ENCODE results near the gene RTTN. TPM values are rescaled to one million over a fixed set of nuclear protein-coding genes. Genes with fewer than 3 reads are reported as not detected.
"Not testable (repeated sequence)": the region's sequence is repeated elsewhere in the genome, so short reads cannot be mapped to it uniquely, and the experiment has no call there.

The RTTN gene
- total RNA-seq, 2 experiments from 2014 or later, result 27.0 to 27.2 TPM

GRCh38 chr18:70243131-70243929, 37.8 kb upstream of the RTTN start:
- ATAC-seq, result no peak
- DNase-seq, result no peak
- H3K9me3 Mint-ChIP-seq, result no peaks in the 10 kb centered on the region
- no peak overlapping the region for H3K27ac Mint-ChIP-seq
- no peaks in the 10 kb centered on the region for H3K36me3 Mint-ChIP-seq (ENCODE audit: low read depth)
- no peak overlapping the region for H3K4me3 Mint-ChIP-seq
- ChIA-PET CTCF (no interaction called here), POLR2A (no interaction called here)
- peaks cover 13% of the 10 kb centered on the region for H3K27me3 Mint-ChIP-seq
- no peak for TF ChIP-seq CTCF (IDR thresholded peaks at IDR 0.05)
- intact Hi-C loops (cut with micrococcal nuclease), result no loop called here
- no peaks in the 10 kb centered on the region for H3K4me1 Mint-ChIP-seq (ENCODE audit: low read depth)

DNA sequence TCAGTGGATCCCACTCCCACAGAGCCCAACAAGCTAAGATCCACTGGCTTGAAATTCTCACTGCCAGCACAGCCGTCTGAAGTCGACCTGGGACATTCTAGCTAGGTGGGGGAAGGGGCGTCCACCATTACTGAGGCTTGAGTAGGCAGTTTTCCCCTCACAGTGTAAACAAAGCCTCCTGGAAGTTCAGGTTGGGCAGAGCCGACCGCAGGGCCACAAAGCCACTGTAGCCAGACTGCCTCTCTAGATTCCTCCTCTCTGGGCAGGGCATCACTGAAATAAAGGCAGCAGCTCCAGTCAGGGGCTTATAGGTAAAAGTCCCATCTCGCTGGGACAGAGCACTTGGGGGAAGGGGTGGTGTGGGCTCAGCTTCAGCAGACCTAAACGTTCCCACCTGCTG, 31.4 kb upstream of the RTTN start:
- H3K4me1 Mint-ChIP-seq (ENCODE audit: low read depth); ATAC-seq; POLR2A ChIA-PET; DNase-seq; H3K27ac Mint-ChIP-seq; intact Hi-C loops (cut with micrococcal nuclease); H3K4me3 Mint-ChIP-seq; H3K36me3 Mint-ChIP-seq (ENCODE audit: low read depth); H3K9me3 Mint-ChIP-seq; CTCF ChIA-PET: not testable (repeated sequence)
- H3K27me3 Mint-ChIP-seq, result peaks cover 21% of the 10 kb centered on the region

- ChIA-PET POLR2A (no interaction called here), CTCF (no interaction called here)
- H3K27me3 Mint-ChIP-seq, result peaks cover 18% of the 10 kb centered on the region
- no peak for DNase-seq
- no peak for TF ChIP-seq CTCF (IDR thresholded peaks at IDR 0.05)
- H3K27ac Mint-ChIP-seq, result no peak overlapping the region
- H3K9me3 Mint-ChIP-seq, result no peaks in the 10 kb centered on the region
- H3K36me3 Mint-ChIP-seq (ENCODE audit: low read depth), result no peaks in the 10 kb centered on the region
- H3K4me1 Mint-ChIP-seq (ENCODE audit: low read depth), result no peaks in the 10 kb centered on the region
- intact Hi-C loops (cut with micrococcal nuclease), result no loop called here
- ATAC-seq, result no peak
- H3K4me3 Mint-ChIP-seq, result no peak overlapping the region
Measured at GRCh38 chr18:70235478-70235877, 30.0 kb upstream of the RTTN start.

GRCh38 chr18:70234667-70235459, 29.4 kb upstream of the RTTN start:
- ATAC-seq, result no peak
- no peak for TF ChIP-seq CTCF (IDR thresholded peaks at IDR 0.05)
- H3K9me3 Mint-ChIP-seq, result no peaks in the 10 kb centered on the region
- H3K4me1 Mint-ChIP-seq (ENCODE audit: low read depth), result no peaks in the 10 kb centered on the region
- ChIA-PET CTCF (no interaction called here), POLR2A (no interaction called here)
- intact Hi-C loops (cut with micrococcal nuclease), result no loop called here
- H3K27ac Mint-ChIP-seq, result no peak overlapping the region
- H3K36me3 Mint-ChIP-seq (ENCODE audit: low read depth), result no peaks in the 10 kb centered on the region
- H3K27me3 Mint-ChIP-seq, result peaks cover 17% of the 10 kb centered on the region
- DNase-seq, result no peak
- H3K4me3 Mint-ChIP-seq, result no peak overlapping the region

- Mint-ChIP-seq H3K27me3 (peaks cover 14% of the 10 kb centered on the region), H3K4me3 (no peak overlapping the region), H3K4me1 (ENCODE audit: low read depth) (no peaks in the 10 kb centered on the region), H3K36me3 (ENCODE audit: low read depth) (no peaks in the 10 kb centered on the region), H3K9me3 (no peaks in the 10 kb centered on the region), H3K27ac (no peak overlapping the region)
- intact Hi-C loops (cut with micrococcal nuclease), result no loop called here
- DNase-seq, result no peak
- POLR2A ChIA-PET, result no interaction called here
- CTCF ChIA-PET, result no interaction called here
- ATAC-seq, result no peak
- no peak for TF ChIP-seq CTCF (IDR thresholded peaks at IDR 0.05)
Measured at GRCh38 chr18:70233974-70234373, 28.5 kb upstream of the RTTN start.

Data from activated CD8-positive, alpha-beta T cell treated with anti-CD3 and anti-CD28 coated beads for 36 hours (primary cell).